GM12878 (cell line): ENCODE results near the gene KCTD16. TPM values are rescaled to one million over a fixed set of nuclear protein-coding genes. Genes with fewer than 3 reads are reported as not detected.

Experiments
- ATAC-seq: fragments of 200-7000 bp; cut with Tn5 transposase; 3 replicates; pipeline ENCODE4 v1.9.1; 2020; ENCODE audit warnings: mild to moderate bottlenecking, moderate library complexity
- BruUV-seq: library from RNA; stranded (reverse); fragments of 400-500 nt; replicated peaks from 2 replicates; lab custom pipeline; 2021; lab: Mats Ljungman, UMichigan
- CTCF ChIA-PET: fragments of 300-600 bp; sonication (Branson Sonifier 250); formaldehyde crosslinking; extraction: SDS; loops from one replicate; lab custom pipeline; 2021; ENCODE audit warnings: inconsistent platforms; lab: Yijun Ruan, JAX
- POLR2A ChIA-PET: fragments of 350-600 bp; formaldehyde crosslinking; extraction: SDS; loops from one replicate; lab custom pipeline; 2021; ENCODE audit warnings: inconsistent platforms; lab: Charles Lee
- RAD21 ChIA-PET: fragments of 300-600 bp; sonication (Branson Sonifier 250); formaldehyde crosslinking; loops from one replicate; lab custom pipeline; 2023; ENCODE audit warnings: antibody characterized with exemption; ENCODE audit not compliant: unreplicated experiment; lab: Charles Lee
- SMC1A ChIA-PET: fragments of 300-600 bp; sonication (Branson Sonifier 250); formaldehyde crosslinking; loops from one replicate; lab custom pipeline; 2023; ENCODE audit not compliant: unreplicated experiment, uncharacterized antibody; lab: Charles Lee
- DNase-seq: peaks from one replicate; pipeline ENCODE4 v3.0.0-alpha.2; 2011; ENCODE audit warnings: low read depth, low spot score
- FAIRE-seq: peaks from 3 replicates; lab custom pipeline; 2011; peaks lifted over from hg19 to GRCh38; lab: Jason Lieb, UNC
- H2AFZ ChIP-seq: 2 replicates; pipeline ENCODE4 v1.6.0; 2011; ENCODE audit warnings: low read depth, low read length, control low read depth; ENCODE audit not compliant: control insufficient read depth
- H3K27ac ChIP-seq: 2 replicates; pipeline ENCODE4 v1.5.1; 2011; ENCODE audit warnings: control low read depth; ENCODE audit not compliant: control insufficient read depth, insufficient read depth
- H3K27me3 ChIP-seq, 2 experiments: replicated peaks in 1 of 2; 2 replicates each; pipeline versions ENCODE4 v1.6.0 to v1.6.1; 2011; ENCODE audit warnings: low read length in 1 of 2; ENCODE audit not compliant: control insufficient read depth in 2 of 2, insufficient read depth in 2 of 2
- H3K36me3 ChIP-seq, 2 experiments: 2 replicates each; pipeline ENCODE4 v1.5.1; 2011; ENCODE audit warnings: low read length in 1 of 2; ENCODE audit not compliant: control insufficient read depth in 2 of 2, insufficient read depth in 2 of 2
- H3K4me1 ChIP-seq: 2 replicates; pipeline ENCODE4 v1.6.1; 2011; ENCODE audit warnings: mild to moderate bottlenecking, low read length, moderate library complexity, mixed read lengths; ENCODE audit not compliant: control insufficient read depth, insufficient read depth
- H3K4me2 ChIP-seq: 2 replicates; pipeline ENCODE4 v1.6.0; 2011; ENCODE audit warnings: control low read depth; ENCODE audit not compliant: control insufficient read depth, insufficient read depth
- H3K4me3 ChIP-seq: fragments of 200-600 bp; sonication (generic); 2 replicates; pipeline ENCODE4 v1.5.1; 2016
- H3K79me2 ChIP-seq: 2 replicates; pipeline ENCODE4 v1.6.0; 2011; ENCODE audit warnings: low read length; ENCODE audit not compliant: control insufficient read depth, insufficient read depth
- H3K9ac ChIP-seq: 2 replicates; pipeline ENCODE4 v1.8.0; 2011; ENCODE audit warnings: low read length, control low read depth, mixed read lengths; ENCODE audit not compliant: control insufficient read depth, insufficient read depth
- H3K9me3 ChIP-seq: replicated peaks from 3 replicates; pipeline ENCODE4 v1.5.1; 2011; ENCODE audit warnings: mild to moderate bottlenecking, low read length; ENCODE audit not compliant: control insufficient read depth, insufficient read depth
- H4K20me1 ChIP-seq: 2 replicates; pipeline ENCODE4 v1.6.0; 2011; ENCODE audit not compliant: control insufficient read depth, insufficient read depth
- GABPA ChIP-seq: IDR thresholded peaks from 2 replicates; pipeline ENCODE4 v1.6.1; 2014; ENCODE audit warnings: antibody characterized with exemption, low read depth, mild to moderate bottlenecking, inconsistent platforms
- HDGF ChIP-seq: fragments of 450-650 bp; IDR thresholded peaks from 2 replicates; pipeline ENCODE4 v1.6.1; 2016; ENCODE audit warnings: antibody characterized with exemption
- IRF3 ChIP-seq: fragments of 450-650 bp; IDR thresholded peaks from 2 replicates; pipeline ENCODE4 v1.6.1; 2014; ENCODE audit warnings: mild to moderate bottlenecking
- PAX5 ChIP-seq: IDR thresholded peaks from 2 replicates; pipeline ENCODE4 v1.6.1; 2011; ENCODE audit warnings: low read depth, low read length, borderline replicate concordance
- RAD51 ChIP-seq: fragments of 450-650 bp; IDR thresholded peaks from 2 replicates; pipeline ENCODE4 v1.6.1; 2016; ENCODE audit warnings: moderate library complexity, mild to moderate bottlenecking, inconsistent platforms
- RBBP5 ChIP-seq: fragments of 200-600 bp; sonication (generic); conservative IDR thresholded peaks from 2 replicates; pipeline ENCODE4 v1.6.1; 2016
- SREBF2 ChIP-seq: IDR thresholded peaks from 2 replicates; pipeline ENCODE4 v1.6.1; 2012; ENCODE audit warnings: mild to moderate bottlenecking, low read length
- SUZ12 ChIP-seq: fragments of 200-600 bp; sonication (generic); IDR thresholded peaks from one replicate; pipeline ENCODE4 v1.6.1; 2018; ENCODE audit warnings: antibody characterized with exemption, mild to moderate bottlenecking; ENCODE audit not compliant: unreplicated experiment
- ZNF592 ChIP-seq: fragments of 450-650 bp; IDR thresholded peaks from 2 replicates; pipeline ENCODE4 v1.6.1; 2017; ENCODE audit warnings: mild to moderate bottlenecking, moderate library complexity
- WGBS: methylation state at CpG from one replicate; pipeline ENCODE4 v1.1.6; 2016; ENCODE audit warnings: low lambda C conversion rate; ENCODE audit not compliant: insufficient replicate concordance, insufficient coverage; ENCODE audit errors: missing lambda C conversion rate; 5-methylcytosine and 5-hydroxymethylcytosine counted together
- in situ Hi-C: fragments of 300-500 bp; cut with MboI; formaldehyde crosslinking; loops from 9 replicates; pipeline ENCODE4 v1.14.3; 2018; ENCODE audit warnings: mixed read lengths
- intact Hi-C: fragments of 100-400 bp; cut with micrococcal nuclease; formaldehyde crosslinking; loops from one replicate; pipeline ENCODE4 v1.14.2; 2022; ENCODE audit not compliant: unreplicated experiment
- polyA plus RNA-seq, 11 experiments: library from polyadenylated mRNA; depleted of rRNA in 4 of 11; unstranded in 6 of 11; stranded (reverse) in 5 of 11; fragments of >200 nt; fragmentation: Nextera tagmentation in 4 of 11; fragmentation: Illumina TruSeq in 1 of 11; extraction: Ambion mirVana in 4 of 11; extraction: Trizol in 1 of 11; gene quantifications; 1 replicate in 1 of 11; 2 replicates in 10 of 11; pipeline versions ENCODE4 v1.2.1 to v1.2.3, GENCODE V29; 2011 to 2016; ENCODE audit warnings: inconsistent platforms in 2 of 11, missing spikeins in 2 of 11, low read depth in 1 of 11
- total RNA-seq, 4 experiments: library from RNA; depleted of rRNA in 3 of 4; stranded (reverse); fragments of >200 nt in 3 of 4; fragmentation: Illumina TruSeq in 1 of 4; extraction: Trizol in 1 of 4; gene quantifications; 2 replicates each; pipeline versions ENCODE4 v1.2.1 to v1.2.3, GENCODE V29; 2013 to 2021
- TF ChIP-seq, protein P1 (sequence below): IDR thresholded peaks from 2 replicates; pipeline ENCODE4 v1.6.1; 2011; ENCODE audit warnings: low read depth, mild to moderate bottlenecking, low read length, moderate library complexity, borderline replicate concordance; ENCODE audit errors: extremely low read depth
- TF ChIP-seq, protein P2 (sequence below): fragments of 450-650 bp; IDR thresholded peaks from 2 replicates; pipeline ENCODE4 v1.6.1; 2017; ENCODE audit warnings: mild to moderate bottlenecking, low read depth, inconsistent platforms; ENCODE audit not compliant: poor library complexity, severe bottlenecking
- TF ChIP-seq, protein P3 (sequence below): IDR thresholded peaks from 2 replicates; pipeline ENCODE4 v1.6.1; 2011; ENCODE audit warnings: mild to moderate bottlenecking, low read depth, low read length, moderate library complexity; ENCODE audit not compliant: insufficient replicate concordance
- TF ChIP-seq, protein P4 (sequence below): fragments of 450-650 bp; IDR thresholded peaks from 2 replicates; pipeline ENCODE4 v1.6.1; 2017; ENCODE audit warnings: antibody characterized with exemption, mild to moderate bottlenecking, moderate library complexity

The KCTD16 gene
- total and polyA plus RNA-seq, 10 of the 15 experiments (the other 5 are each of a cell fraction or from before 2014, with no cell fraction given), result 0.03 to 0.10 (median 0.06) TPM; not detected in 3

DNA sequence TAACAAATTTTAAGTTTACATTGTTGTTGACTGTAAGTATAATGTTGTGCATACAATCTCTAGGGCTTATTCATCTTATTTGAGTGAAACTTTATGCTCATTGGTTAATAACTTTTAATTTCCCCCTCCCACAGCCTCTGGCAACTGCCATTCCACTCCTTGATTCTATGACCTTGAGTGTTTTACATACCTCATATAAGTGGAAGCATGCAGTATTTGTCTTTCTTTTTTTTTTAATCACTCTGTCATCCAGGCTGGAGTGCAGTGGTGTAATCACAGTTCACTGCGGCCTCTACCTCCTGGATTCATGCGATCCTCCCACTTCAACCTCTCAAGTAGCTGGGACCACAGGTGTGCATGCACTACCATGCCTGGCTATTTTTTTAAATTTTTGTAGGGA, 83.9 kb downstream of the KCTD16 start:
- intact Hi-C loops, result no loop called here
- ATAC-seq (no peak), DNase-seq (no peak), FAIRE-seq (no peak)
- no peak overlapping the region for H3K9ac ChIP-seq
- ChIA-PET SMC1A (no interaction called here), RAD21 (no interaction called here), CTCF (no interaction called here), POLR2A (no interaction called here)
- no peak overlapping the region for H2AFZ ChIP-seq
- H3K9me3 ChIP-seq, result no peaks in the 10 kb centered on the region
- H3K4me2 ChIP-seq, result no peak overlapping the region
- H3K4me3 ChIP-seq, result no peak overlapping the region
- H3K27ac ChIP-seq, result no peak overlapping the region
- no peaks in the 10 kb centered on the region for H3K4me1 ChIP-seq
- no peaks in the 10 kb centered on the region for H4K20me1 ChIP-seq
- no peaks in the 10 kb centered on the region for H3K79me2 ChIP-seq
- H3K27me3 ChIP-seq, result no peaks in the 10 kb centered on the region; a peak in 1 of 4 replicates
- no TSS peak for BruUV-seq
- in situ Hi-C loops, result no loop called here
- H3K36me3 ChIP-seq, result no peaks in the 10 kb centered on the region
- 49% methylated on average over 2 of the region's 2 CpGs for WGBS
- TF ChIP-seq, protein P1, sequence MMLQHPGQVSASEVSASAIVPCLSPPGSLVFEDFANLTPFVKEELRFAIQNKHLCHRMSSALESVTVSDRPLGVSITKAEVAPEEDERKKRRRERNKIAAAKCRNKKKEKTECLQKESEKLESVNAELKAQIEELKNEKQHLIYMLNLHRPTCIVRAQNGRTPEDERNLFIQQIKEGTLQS, result no peak
- TF ChIP-seq, protein P2, sequence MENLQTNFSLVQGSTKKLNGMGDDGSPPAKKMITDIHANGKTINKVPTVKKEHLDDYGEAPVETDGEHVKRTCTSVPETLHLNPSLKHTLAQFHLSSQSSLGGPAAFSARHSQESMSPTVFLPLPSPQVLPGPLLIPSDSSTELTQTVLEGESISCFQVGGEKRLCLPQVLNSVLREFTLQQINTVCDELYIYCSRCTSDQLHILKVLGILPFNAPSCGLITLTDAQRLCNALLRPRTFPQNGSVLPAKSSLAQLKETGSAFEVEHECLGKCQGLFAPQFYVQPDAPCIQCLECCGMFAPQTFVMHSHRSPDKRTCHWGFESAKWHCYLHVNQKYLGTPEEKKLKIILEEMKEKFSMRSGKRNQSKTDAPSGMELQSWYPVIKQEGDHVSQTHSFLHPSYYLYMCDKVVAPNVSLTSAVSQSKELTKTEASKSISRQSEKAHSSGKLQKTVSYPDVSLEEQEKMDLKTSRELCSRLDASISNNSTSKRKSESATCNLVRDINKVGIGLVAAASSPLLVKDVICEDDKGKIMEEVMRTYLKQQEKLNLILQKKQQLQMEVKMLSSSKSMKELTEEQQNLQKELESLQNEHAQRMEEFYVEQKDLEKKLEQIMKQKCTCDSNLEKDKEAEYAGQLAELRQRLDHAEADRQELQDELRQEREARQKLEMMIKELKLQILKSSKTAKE, result no peak
- TF ChIP-seq RBBP5 (no peak), IRF3 (no peak), ZNF592 (no peak), GABPA (no peak), HDGF (no peak), SREBF2 (no peak), SUZ12 (no peak), PAX5 (no peak), RAD51 (no peak)
- TF ChIP-seq, protein P3, sequence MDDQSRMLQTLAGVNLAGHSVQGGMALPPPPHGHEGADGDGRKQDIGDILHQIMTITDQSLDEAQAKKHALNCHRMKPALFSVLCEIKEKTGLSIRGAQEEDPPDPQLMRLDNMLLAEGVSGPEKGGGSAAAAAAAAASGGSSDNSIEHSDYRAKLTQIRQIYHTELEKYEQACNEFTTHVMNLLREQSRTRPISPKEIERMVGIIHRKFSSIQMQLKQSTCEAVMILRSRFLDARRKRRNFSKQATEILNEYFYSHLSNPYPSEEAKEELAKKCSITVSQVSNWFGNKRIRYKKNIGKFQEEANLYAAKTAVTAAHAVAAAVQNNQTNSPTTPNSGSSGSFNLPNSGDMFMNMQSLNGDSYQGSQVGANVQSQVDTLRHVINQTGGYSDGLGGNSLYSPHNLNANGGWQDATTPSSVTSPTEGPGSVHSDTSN, result no peak
- TF ChIP-seq, protein P4, sequence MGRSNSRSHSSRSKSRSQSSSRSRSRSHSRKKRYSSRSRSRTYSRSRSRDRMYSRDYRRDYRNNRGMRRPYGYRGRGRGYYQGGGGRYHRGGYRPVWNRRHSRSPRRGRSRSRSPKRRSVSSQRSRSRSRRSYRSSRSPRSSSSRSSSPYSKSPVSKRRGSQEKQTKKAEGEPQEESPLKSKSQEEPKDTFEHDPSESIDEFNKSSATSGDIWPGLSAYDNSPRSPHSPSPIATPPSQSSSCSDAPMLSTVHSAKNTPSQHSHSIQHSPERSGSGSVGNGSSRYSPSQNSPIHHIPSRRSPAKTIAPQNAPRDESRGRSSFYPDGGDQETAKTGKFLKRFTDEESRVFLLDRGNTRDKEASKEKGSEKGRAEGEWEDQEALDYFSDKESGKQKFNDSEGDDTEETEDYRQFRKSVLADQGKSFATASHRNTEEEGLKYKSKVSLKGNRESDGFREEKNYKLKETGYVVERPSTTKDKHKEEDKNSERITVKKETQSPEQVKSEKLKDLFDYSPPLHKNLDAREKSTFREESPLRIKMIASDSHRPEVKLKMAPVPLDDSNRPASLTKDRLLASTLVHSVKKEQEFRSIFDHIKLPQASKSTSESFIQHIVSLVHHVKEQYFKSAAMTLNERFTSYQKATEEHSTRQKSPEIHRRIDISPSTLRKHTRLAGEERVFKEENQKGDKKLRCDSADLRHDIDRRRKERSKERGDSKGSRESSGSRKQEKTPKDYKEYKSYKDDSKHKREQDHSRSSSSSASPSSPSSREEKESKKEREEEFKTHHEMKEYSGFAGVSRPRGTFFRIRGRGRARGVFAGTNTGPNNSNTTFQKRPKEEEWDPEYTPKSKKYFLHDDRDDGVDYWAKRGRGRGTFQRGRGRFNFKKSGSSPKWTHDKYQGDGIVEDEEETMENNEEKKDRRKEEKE, result no peak
